ENCODE measurements around the gene CAMSAP2.

CAMSAP2 gene

GRCh38 chr1:200738327-200738948 lies at the start of gene CAMSAP2:
Gene CAMSAP2 (plus strand): TSS chr1:200738893. CDS start chr1:200739828, 935 bp downstream.
- peak within 1 kb of the TSS; percentile 93 for H3K4me3 ChIP-seq (ENCODE audit: low read depth, low read length)
- peak; percentile 34 for DNase-seq (ENCODE audit: low read depth, low spot score)
- no peak for TF ChIP-seq CTCF (IDR thresholded peaks at IDR 0.05; ENCODE audit: insufficient read depth, low read length, missing control alignments)
- CTCF ChIA-PET = interaction anchor here (0.6 to 2.5 kb wide), 3 partner anchors 11 to 116 kb away, joined by 3 to 5 read pairs (median 4); no protein-coding TSS in a partner anchor
- POLR2A ChIA-PET = interaction anchor here (0.6 to 2.3 kb wide), 4 partner anchors 69 to 370 kb away, joined by 3 to 12 read pairs (median 4); partner anchors contain the start of gene DDX59

- TF ChIP-seq CTCF (IDR thresholded peaks at IDR 0.05; ENCODE audit: insufficient read depth, low read length, missing control alignments) = no peak
- DNase-seq (ENCODE audit: low read depth, low spot score) = no peak
- CTCF ChIA-PET = no interaction called here
- H3K4me3 ChIP-seq (ENCODE audit: low read depth, low read length) = no peak overlapping the region
- POLR2A ChIA-PET = no interaction called here
Observed at GRCh38 chr1:200692316-200692715, 46.4 kb upstream of the CAMSAP2 start.

DNA sequence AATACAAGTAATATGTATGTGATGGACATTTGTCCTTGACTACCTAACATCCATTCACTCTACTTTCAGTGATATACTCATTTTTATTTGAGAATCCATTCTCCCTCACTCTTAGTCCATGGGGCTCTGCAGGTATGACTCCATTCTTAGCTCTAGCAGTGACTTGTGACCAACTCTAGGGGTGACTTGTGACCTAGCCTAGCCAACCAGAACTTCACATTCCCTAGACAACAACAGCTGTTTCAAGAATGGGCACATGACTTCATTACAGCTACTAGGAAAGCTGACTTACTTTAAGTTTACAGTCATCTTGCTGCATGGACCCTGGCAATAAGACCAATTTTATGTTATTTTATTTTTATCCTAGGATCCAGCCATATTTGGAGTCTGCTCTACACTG lies 45.4 kb upstream of the CAMSAP2 start:
- no peak overlapping the region for H3K4me3 ChIP-seq (ENCODE audit: low read depth, low read length)
- CTCF ChIA-PET = no interaction called here
- POLR2A ChIA-PET = no interaction called here
- no peak for TF ChIP-seq CTCF (IDR thresholded peaks at IDR 0.05; ENCODE audit: insufficient read depth, low read length, missing control alignments)
- no peak for DNase-seq (ENCODE audit: low read depth, low spot score)

DNA sequence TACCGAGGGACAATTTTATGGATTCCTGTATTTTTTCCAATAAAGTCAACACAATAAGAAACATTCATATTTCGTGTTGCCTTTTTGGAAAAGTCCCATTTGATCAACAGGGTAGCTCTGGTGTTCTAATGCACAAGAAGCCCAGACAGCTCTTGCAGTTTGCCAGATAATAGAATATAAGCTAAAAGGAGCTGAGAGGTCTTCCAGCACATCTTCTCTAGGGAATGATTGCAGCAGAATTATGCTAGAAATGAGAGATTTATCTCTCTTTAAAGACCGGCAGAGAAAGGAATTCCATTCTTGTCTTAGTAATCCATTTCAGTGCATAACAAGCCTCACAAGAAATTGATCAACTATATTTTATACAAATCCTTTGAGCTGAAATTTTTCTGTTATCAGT lies 44.0 kb upstream of the CAMSAP2 start:
- ChIA-PET CTCF (no interaction called here), POLR2A (no interaction called here)
- DNase-seq (ENCODE audit: low read depth, low spot score) = no peak
- TF ChIP-seq CTCF (IDR thresholded peaks at IDR 0.05; ENCODE audit: insufficient read depth, low read length, missing control alignments) = no peak
- H3K4me3 ChIP-seq (ENCODE audit: low read depth, low read length) = no peak overlapping the region

DNA sequence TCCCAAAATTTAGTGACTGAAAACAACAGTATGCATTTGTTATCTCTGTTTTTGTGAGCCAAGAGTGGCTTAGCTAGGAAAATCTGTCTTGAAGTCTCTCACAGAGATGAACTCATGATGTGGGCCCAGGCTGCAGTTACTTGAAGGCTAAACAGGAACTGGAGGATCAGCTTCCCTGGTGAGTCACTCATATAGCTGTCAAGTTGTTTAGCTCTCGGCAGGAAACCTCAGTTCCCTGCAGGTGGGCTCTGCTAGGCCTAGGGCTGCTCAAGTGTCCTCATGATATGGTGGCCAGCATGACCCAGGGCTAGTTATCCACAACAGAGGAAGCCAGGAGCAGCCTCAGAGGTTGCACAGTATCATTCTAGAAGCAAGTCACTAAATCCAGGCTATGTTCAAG lies 38.8 kb upstream of the CAMSAP2 start:
- POLR2A ChIA-PET = no interaction called here
- peak; percentile 21 for DNase-seq (ENCODE audit: low read depth, low spot score)
- H3K4me3 ChIP-seq (ENCODE audit: low read depth, low read length) = no peak overlapping the region
- CTCF ChIA-PET = interaction anchor here (1.5 kb wide), 1 partner anchor 20 kb away, joined by 3 read pairs; no protein-coding TSS in a partner anchor
- TF ChIP-seq CTCF (IDR thresholded peaks at IDR 0.05; ENCODE audit: insufficient read depth, low read length, missing control alignments) = no peak

GRCh38 chr1:200704986-200705500 lies 33.6 kb upstream of the CAMSAP2 start:
- POLR2A ChIA-PET = no interaction called here
- no peak for TF ChIP-seq CTCF (IDR thresholded peaks at IDR 0.05; ENCODE audit: insufficient read depth, low read length, missing control alignments)
- no peak for DNase-seq (ENCODE audit: low read depth, low spot score)
- CTCF ChIA-PET = interaction anchor here (0.9 kb wide), 1 partner anchor 83 kb away, joined by 3 read pairs; no protein-coding TSS in a partner anchor
- no peak overlapping the region for H3K4me3 ChIP-seq (ENCODE audit: low read depth, low read length)

Measured in AG04449 (cell line).